Choroid plexus epithelial cell (primary cell): ENCODE data around the gene POLR2C.
A peak's percentile ranks its signal among the peaks of the same experiment; 100 is the strongest.
"Not testable (repeated sequence)": the region's sequence is repeated elsewhere in the genome, so short reads cannot be mapped to it uniquely, and the experiment has no call there.

ENCODE experiments used
- DNase-seq: peaks from one replicate; pipeline ENCODE4 v3.0.0-alpha.2; 2010; ENCODE audit warnings: low read depth
- H3K4me3 ChIP-seq: 2 replicates; pipeline ENCODE4 v1.5.1; 2011; ENCODE audit warnings: low read depth, mild to moderate bottlenecking, control low read depth, low read length, moderate library complexity
- CTCF ChIP-seq: conservative IDR thresholded peaks from 2 replicates; pipeline ENCODE4 v1.5.1; 2011; ENCODE audit warnings: low read depth, mild to moderate bottlenecking, control low read depth, inconsistent platforms, low read length, moderate library complexity

Gene POLR2C

GRCh38 chr16:57432989-57433388, 29.5 kb upstream of the POLR2C start:
- no peak for TF ChIP-seq CTCF
- no peak for DNase-seq
- no peak overlapping the region for H3K4me3 ChIP-seq

- no peak for DNase-seq
- TF ChIP-seq CTCF, result no peak
- H3K4me3 ChIP-seq, result no peak overlapping the region
Observed at GRCh38 chr16:57434003-57434402, 28.5 kb upstream of the POLR2C start.

- TF ChIP-seq CTCF, result no peak
- no peak overlapping the region for H3K4me3 ChIP-seq
- DNase-seq, result no peak
Observed at GRCh38 chr16:57435838-57436237, 26.6 kb upstream of the POLR2C start.

- H3K4me3 ChIP-seq, DNase-seq: not testable (repeated sequence)
Observed at GRCh38 chr16:57439947-57440346, 22.5 kb upstream of the POLR2C start.

GRCh38 chr16:57440551-57440950, 21.9 kb upstream of the POLR2C start:
- not testable (repeated sequence) for DNase-seq, H3K4me3 ChIP-seq

GRCh38 chr16:57444711-57445110, 17.8 kb upstream of the POLR2C start:
- H3K4me3 ChIP-seq, result no peak overlapping the region
- peak; percentile 30 for DNase-seq
- no peak for TF ChIP-seq CTCF

- no peak overlapping the region for H3K4me3 ChIP-seq
- no peak for DNase-seq
- no peak for TF ChIP-seq CTCF
Observed at GRCh38 chr16:57445510-57445909, 17.0 kb upstream of the POLR2C start.

GRCh38 chr16:57446531-57447185, 15.8 kb upstream of the POLR2C start:
- DNase-seq, result peak; percentile 26
- TF ChIP-seq CTCF, result no peak
- H3K4me3 ChIP-seq, result peak overlapping the region; percentile 87
